HTERT RPE-1 (cell line): ENCODE data around the gene RNF6.

Experiments used
- in situ Hi-C: fragments of 300-500 bp; cut with MboI; formaldehyde crosslinking; loops from 4 replicates; pipeline ENCODE4 v1.14.3; 2020; ENCODE audit warnings: low sequenced_read_pairs

The RNF6 gene

DNA sequence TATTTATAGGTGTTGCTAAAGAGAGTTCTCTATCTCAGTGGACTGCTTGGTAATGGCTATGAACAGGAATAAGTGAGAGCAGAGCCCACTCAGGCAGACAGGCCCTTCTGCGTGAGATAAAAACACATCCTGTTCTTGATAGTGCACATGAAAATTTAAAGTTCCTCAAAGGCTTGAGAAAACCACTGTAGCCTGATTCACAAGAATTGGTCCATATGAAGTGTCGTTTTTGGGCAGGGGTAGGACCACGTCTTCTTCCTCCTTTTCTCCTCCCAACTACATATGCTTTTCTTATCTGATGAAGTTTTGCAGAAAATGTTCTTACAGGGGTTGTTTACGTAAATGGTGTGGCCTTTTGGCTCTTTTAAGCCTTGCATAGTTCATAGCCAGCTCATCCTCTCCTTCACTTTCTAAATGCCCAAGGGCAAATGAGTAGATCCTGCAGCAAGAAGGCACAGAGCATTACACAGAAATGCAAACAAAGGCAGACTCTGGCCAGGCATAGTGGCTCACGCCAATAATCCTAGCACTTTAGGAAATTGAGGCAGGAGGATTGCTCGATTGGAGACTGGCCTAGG, 53.8 kb downstream of the RNF6 start:
- in situ Hi-C loops, result no loop called here

DNA sequence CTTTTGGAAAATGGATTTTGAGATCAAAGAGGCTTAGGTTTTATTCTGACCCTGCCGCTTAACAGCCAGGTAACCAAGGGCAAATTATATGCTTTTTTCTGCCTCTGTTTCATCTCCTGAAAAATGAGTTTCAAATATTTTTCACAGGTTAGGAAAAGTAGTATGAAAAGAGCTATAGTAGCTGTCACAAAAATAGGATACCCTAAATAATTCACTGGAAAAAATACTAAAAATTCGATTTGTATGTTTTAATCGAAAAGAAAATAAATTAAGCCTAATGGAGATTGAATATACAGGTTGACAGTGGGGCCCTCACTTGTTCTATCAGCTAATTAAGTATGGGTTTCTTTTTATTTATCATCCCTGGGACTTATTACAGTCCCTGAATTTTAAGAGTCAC, 58.3 kb downstream of the RNF6 start:
- in situ Hi-C loops, result no loop called here
